GM23338 (cell line): ENCODE results near the gene UGT1A4.

Experiments
- JUNB ChIP-seq: IDR thresholded peaks from one replicate; pipeline ENCODE4 v1.6.1; 2016; ENCODE audit warnings: antibody characterized with exemption; ENCODE audit not compliant: unreplicated experiment
- POLR2AphosphoS5 ChIP-seq: IDR thresholded peaks from 2 replicates; pipeline ENCODE4 v1.6.1; 2016; ENCODE audit warnings: antibody characterized with exemption, low read depth

DNA sequence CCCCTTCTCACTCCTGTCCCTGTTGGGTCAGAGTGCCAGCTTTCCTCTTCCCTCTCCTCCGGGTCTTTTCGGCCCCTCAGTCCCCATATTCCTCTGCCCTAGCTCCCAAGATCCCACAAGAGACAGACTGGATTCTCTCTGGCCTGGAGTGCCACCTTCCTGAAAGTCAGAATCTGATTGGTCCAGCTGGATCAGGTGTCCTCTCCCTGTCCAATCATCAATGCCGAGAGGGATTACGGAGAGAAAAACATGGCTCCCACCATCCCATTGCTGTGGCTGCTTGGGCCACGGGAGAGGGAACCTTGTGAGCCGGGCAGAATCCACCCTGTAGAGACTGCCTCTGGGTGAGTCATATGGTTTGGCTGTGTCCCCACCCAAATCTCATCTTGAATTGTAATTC is 56.9 kb downstream of the UGT1A4 start:
- no peak for TF ChIP-seq POLR2AphosphoS5
- TF ChIP-seq JUNB, result no peak
